Loucy (cell line): ENCODE measurements around the gene KIFC3.
"Not testable (repeated sequence)": the region's sequence is repeated elsewhere in the genome, so short reads cannot be mapped to it uniquely, and the experiment has no call there.

Source experiments
- H2AFZ ChIP-seq: fragments of 200-600 bp; sonication (generic); 2 replicates; pipeline ENCODE4 v1.6.0; 2016; ENCODE audit warnings: antibody characterized with exemption, mild to moderate bottlenecking, low read length, moderate library complexity
- H3F3A ChIP-seq: fragments of 200-600 bp; 2 replicates; pipeline ENCODE4 v1.6.0; 2016; ENCODE audit warnings: antibody characterized with exemption, low read depth, mild to moderate bottlenecking
- H3K27me3 ChIP-seq: fragments of 200-600 bp; sonication (generic); 2 replicates; pipeline ENCODE4 v1.6.1; 2014; ENCODE audit warnings: low read length, mild to moderate bottlenecking; ENCODE audit not compliant: insufficient read depth, poor library complexity, severe bottlenecking
- H3K36me3 ChIP-seq: fragments of 200-600 bp; sonication (generic); 2 replicates; pipeline ENCODE4 v1.6.1; 2016; ENCODE audit warnings: low read length; ENCODE audit not compliant: insufficient read depth
- H3K4me1 ChIP-seq: fragments of 200-600 bp; sonication (generic); 2 replicates; pipeline ENCODE4 v1.5.1; 2014; ENCODE audit warnings: low read length, mild to moderate bottlenecking; ENCODE audit not compliant: insufficient read depth, poor library complexity, severe bottlenecking
- H3K4me2 ChIP-seq: fragments of 200-600 bp; sonication (generic); 2 replicates; pipeline ENCODE4 v1.6.0; 2014; ENCODE audit warnings: antibody characterized with exemption, low read length, low read depth, mild to moderate bottlenecking; ENCODE audit not compliant: poor library complexity, severe bottlenecking
- H3K4me3 ChIP-seq: fragments of 200-600 bp; sonication (generic); 2 replicates; pipeline ENCODE4 v1.5.1; 2014; ENCODE audit warnings: low read length, mild to moderate bottlenecking, mixed read lengths; ENCODE audit not compliant: poor library complexity, severe bottlenecking
- H3K79me2 ChIP-seq: fragments of 200-600 bp; sonication (generic); 2 replicates; pipeline ENCODE4 v1.6.1; 2014; ENCODE audit warnings: low read length; ENCODE audit not compliant: insufficient read depth
- H3K9ac ChIP-seq: fragments of 200-600 bp; sonication (generic); 2 replicates; pipeline ENCODE4 v1.6.0; 2014; ENCODE audit warnings: mild to moderate bottlenecking, low read depth, low read length, moderate library complexity; ENCODE audit not compliant: poor library complexity, severe bottlenecking
- H3K9me2 ChIP-seq: fragments of 200-600 bp; sonication (generic); replicated peaks from 2 replicates; pipeline ENCODE4 v1.6.1; 2016; ENCODE audit warnings: low read depth, low read length, mixed read lengths
- H3K9me3 ChIP-seq: fragments of 200-600 bp; sonication (generic); 2 replicates; pipeline ENCODE4 v1.6.1; 2014; ENCODE audit warnings: mild to moderate bottlenecking, antibody characterized with exemption, low read length, low read depth; ENCODE audit not compliant: insufficient read depth
- H4K20me1 ChIP-seq: fragments of 200-600 bp; sonication (generic); 2 replicates; pipeline ENCODE4 v1.6.0; 2014; ENCODE audit warnings: antibody characterized with exemption, low read length, mild to moderate bottlenecking; ENCODE audit not compliant: insufficient read depth, poor library complexity, severe bottlenecking
- CTCF ChIP-seq: fragments of 200-600 bp; sonication (generic); conservative IDR thresholded peaks from 2 replicates; pipeline ENCODE4 v1.5.1; 2014; ENCODE audit warnings: mild to moderate bottlenecking, antibody characterized with exemption, low read length
- EZH2phosphoT487 ChIP-seq: fragments of 200-600 bp; IDR thresholded peaks from 2 replicates; pipeline ENCODE4 v1.6.1; 2018; ENCODE audit warnings: antibody characterized with exemption, mild to moderate bottlenecking, moderate library complexity, borderline replicate concordance

The KIFC3 gene

GRCh38 chr16:57783116-57783515 lies 19.2 kb downstream of the KIFC3 start:
- Histone ChIP-seq H3K4me2 (no peak overlapping the region), H3K36me3 (no peaks in the 10 kb centered on the region), H3K9me2 (no peaks in the 10 kb centered on the region), H3K9ac (no peak overlapping the region), H2AFZ (no peak overlapping the region), H3K27me3 (no peaks in the 10 kb centered on the region), H3F3A (no peaks in the 10 kb centered on the region), H3K9me3 (no peaks in the 10 kb centered on the region), H3K4me3 (no peak overlapping the region), H3K79me2 (no peaks in the 10 kb centered on the region), H3K4me1 (no peaks in the 10 kb centered on the region), H4K20me1 (no peaks in the 10 kb centered on the region)
- TF ChIP-seq EZH2phosphoT487 (no peak), CTCF (no peak)

GRCh38 chr16:57782607-57783055 lies 19.7 kb downstream of the KIFC3 start:
- not testable (repeated sequence) for H3F3A ChIP-seq, H3K36me3 ChIP-seq, H3K4me3 ChIP-seq, H3K27me3 ChIP-seq, H3K79me2 ChIP-seq, H3K4me1 ChIP-seq, H3K9me2 ChIP-seq, H2AFZ ChIP-seq, H3K4me2 ChIP-seq, H3K9ac ChIP-seq, H3K9me3 ChIP-seq, H4K20me1 ChIP-seq

- H3K9me2 ChIP-seq = no peaks in the 10 kb centered on the region
- no peak overlapping the region for H3K9ac ChIP-seq
- no peaks in the 10 kb centered on the region for H3K79me2 ChIP-seq
- H4K20me1 ChIP-seq = no peaks in the 10 kb centered on the region
- no peaks in the 10 kb centered on the region for H3K36me3 ChIP-seq
- H3K4me2 ChIP-seq = no peak overlapping the region
- no peak overlapping the region for H3K4me3 ChIP-seq
- no peaks in the 10 kb centered on the region for H3K4me1 ChIP-seq
- H2AFZ ChIP-seq = no peak overlapping the region
- no peaks in the 10 kb centered on the region for H3K9me3 ChIP-seq
- no peaks in the 10 kb centered on the region for H3F3A ChIP-seq
- H3K27me3 ChIP-seq = no peaks in the 10 kb centered on the region
- no peak for TF ChIP-seq EZH2phosphoT487
- no peak for TF ChIP-seq CTCF
Measured at GRCh38 chr16:57781741-57782606, 20.3 kb downstream of the KIFC3 start.

GRCh38 chr16:57781349-57781740 lies 20.9 kb downstream of the KIFC3 start:
- H3F3A ChIP-seq = no peaks in the 10 kb centered on the region
- no peak overlapping the region for H3K4me3 ChIP-seq
- H2AFZ ChIP-seq = no peak overlapping the region
- H3K79me2 ChIP-seq = no peaks in the 10 kb centered on the region
- no peak overlapping the region for H3K4me2 ChIP-seq
- TF ChIP-seq CTCF = no peak
- TF ChIP-seq EZH2phosphoT487 = no peak
- H4K20me1 ChIP-seq = no peaks in the 10 kb centered on the region
- H3K9me2 ChIP-seq = no peaks in the 10 kb centered on the region
- H3K36me3 ChIP-seq = no peaks in the 10 kb centered on the region
- H3K9me3 ChIP-seq = no peaks in the 10 kb centered on the region
- H3K27me3 ChIP-seq = no peaks in the 10 kb centered on the region
- no peak overlapping the region for H3K9ac ChIP-seq
- H3K4me1 ChIP-seq = no peaks in the 10 kb centered on the region

- H3K9ac ChIP-seq, H3K27me3 ChIP-seq, H3K9me2 ChIP-seq, H3K79me2 ChIP-seq, H3K4me2 ChIP-seq, H4K20me1 ChIP-seq, H3F3A ChIP-seq, H2AFZ ChIP-seq, H3K36me3 ChIP-seq, H3K4me1 ChIP-seq, H3K9me3 ChIP-seq, H3K4me3 ChIP-seq: not testable (repeated sequence)
Measured at GRCh38 chr16:57779836-57780235, 22.5 kb downstream of the KIFC3 start.
